HG02870 (cell line): ENCODE results near the gene FAT1.
"Not testable (repeated sequence)": the region's sequence is repeated elsewhere in the genome, so short reads cannot be mapped to it uniquely, and the experiment has no call there.

Experiments used
- ATAC-seq: cut with Tn5 transposase; IDR thresholded peaks from one replicate; pipeline ENCODE4 v1.9.1; 2021; ENCODE audit warnings: mild to moderate bottlenecking, moderate library complexity; ENCODE audit not compliant: unreplicated experiment

The FAT1 gene

GRCh38 chr4:186723292-186724057, at the start of gene FAT1:
Gene FAT1 (minus strand): TSS chr4:186723856. CDS start chr4:186709827, 14,029 bp downstream.
- ATAC-seq, result no peak

- no peak for ATAC-seq
Measured at GRCh38 chr4:186772936-186773487, 49.4 kb upstream of the FAT1 start.

GRCh38 chr4:186771624-186772023, 48.0 kb upstream of the FAT1 start:
- ATAC-seq, result no peak

- no peak for ATAC-seq
Measured at GRCh38 chr4:186770481-186771175, 47.0 kb upstream of the FAT1 start.

GRCh38 chr4:186767794-186768193, 44.1 kb upstream of the FAT1 start:
- ATAC-seq, result no peak

GRCh38 chr4:186765673-186766546, 42.3 kb upstream of the FAT1 start:
- no peak for ATAC-seq

GRCh38 chr4:186765138-186765537, 41.5 kb upstream of the FAT1 start:
- no peak for ATAC-seq

- no peak for ATAC-seq
Measured at GRCh38 chr4:186764457-186764856, 40.8 kb upstream of the FAT1 start.

GRCh38 chr4:186762865-186763264, 39.2 kb upstream of the FAT1 start:
- ATAC-seq, result no peak

- no peak for ATAC-seq
Measured at GRCh38 chr4:186762361-186762760, 38.7 kb upstream of the FAT1 start.

- ATAC-seq, result not testable (repeated sequence)
Measured at GRCh38 chr4:186761956-186762355, 38.3 kb upstream of the FAT1 start.

- no peak for ATAC-seq
Measured at GRCh38 chr4:186761393-186761792, 37.7 kb upstream of the FAT1 start.

GRCh38 chr4:186760576-186760975, 36.9 kb upstream of the FAT1 start:
- ATAC-seq, result no peak

- ATAC-seq, result no peak
Measured at GRCh38 chr4:186759990-186760389, 36.3 kb upstream of the FAT1 start.

- ATAC-seq, result no peak
Measured at GRCh38 chr4:186758929-186759682, 35.5 kb upstream of the FAT1 start.

- ATAC-seq, result no peak
Measured at GRCh38 chr4:186757696-186758355, 34.2 kb upstream of the FAT1 start.

GRCh38 chr4:186756550-186756949, 32.9 kb upstream of the FAT1 start:
- not testable (repeated sequence) for ATAC-seq

- no peak for ATAC-seq
Measured at GRCh38 chr4:186755550-186756519, 32.2 kb upstream of the FAT1 start.

- no peak for ATAC-seq
Measured at GRCh38 chr4:186754976-186755375, 31.3 kb upstream of the FAT1 start.
